ENCODE results near the gene BEAN1.

Gene BEAN1

GRCh38 chr16:66471716-66472393 lies 44.8 kb downstream of the BEAN1 start:
- DNase-seq, result no peak

- no peak for DNase-seq
Measured at GRCh38 chr16:66473051-66473571, 46.0 kb downstream of the BEAN1 start.

GRCh38 chr16:66473654-66474519 lies 46.8 kb downstream of the BEAN1 start:
- DNase-seq, result no peak

GRCh38 chr16:66474750-66475199 lies 47.7 kb downstream of the BEAN1 start:
- DNase-seq, result peak; percentile 64

GRCh38 chr16:66475232-66475631 lies 48.1 kb downstream of the BEAN1 start:
- DNase-seq, result no peak

- no peak for DNase-seq
Measured at GRCh38 chr16:66476328-66477027, 49.4 kb downstream of the BEAN1 start.

- no peak for DNase-seq
Measured at GRCh38 chr16:66477028-66477515, 50.0 kb downstream of the BEAN1 start.

GRCh38 chr16:66478733-66479511 lies 51.8 kb downstream of the BEAN1 start:
- DNase-seq, result peak; percentile 70

- DNase-seq, result no peak
Measured at GRCh38 chr16:66479661-66480264, 52.7 kb downstream of the BEAN1 start.

- DNase-seq, result no peak
Measured at GRCh38 chr16:66480265-66481080, 53.4 kb downstream of the BEAN1 start.

GRCh38 chr16:66481081-66481942 lies 54.2 kb downstream of the BEAN1 start:
- DNase-seq, result no peak

- no peak for DNase-seq
Measured at GRCh38 chr16:66481943-66482390, 54.9 kb downstream of the BEAN1 start.

- peak; percentile 55 for DNase-seq
Measured at GRCh38 chr16:66483689-66484452, 56.8 kb downstream of the BEAN1 start.

- DNase-seq, result no peak
Measured at GRCh38 chr16:66484453-66485213, 57.5 kb downstream of the BEAN1 start.

- no peak for DNase-seq
Measured at GRCh38 chr16:66485376-66485775, 58.3 kb downstream of the BEAN1 start.

- DNase-seq, result no peak
Measured at GRCh38 chr16:66486199-66486772, 59.2 kb downstream of the BEAN1 start.

GRCh38 chr16:66486773-66487579 lies 59.9 kb downstream of the BEAN1 start:
- DNase-seq, result no peak
